Sigmoid colon (tissue), 7 donors: ENCODE measurements around the gene FCN1. TPM values are rescaled to one million over a fixed set of nuclear protein-coding genes. Genes with fewer than 3 reads are reported as not detected.

Experiments used
- DNase-seq: peaks from one replicate; pipeline ENCODE4 v3.0.0-alpha.2; 2019
- H3K27ac ChIP-seq, 4 donors: fragments of 200-600 bp; sonication (generic); one replicate each; pipeline ENCODE4 v1.5.1; 2016 to 2019; ENCODE audit warnings: mild to moderate bottlenecking in 1 of 4
- H3K27me3 ChIP-seq, 3 donors: fragments of 200-600 bp; sonication (generic); one replicate each; pipeline ENCODE4 v1.5.1; 2019; ENCODE audit warnings: mild to moderate bottlenecking in 1 of 3
- H3K36me3 ChIP-seq, 4 donors: fragments of 200-600 bp; sonication (generic); one replicate each; pipeline ENCODE4 v1.5.1; 2016 to 2019
- H3K4me1 ChIP-seq, 4 donors: fragments of 200-600 bp; sonication (generic); one replicate each; pipeline ENCODE4 v1.5.1; 2017 to 2019
- H3K4me3 ChIP-seq, 4 donors: fragments of 200-600 bp; sonication (generic); one replicate each; pipeline ENCODE4 v1.5.1; 2017 to 2019; ENCODE audit warnings: mild to moderate bottlenecking in 2 of 4, moderate library complexity in 1 of 4
- H3K9me3 ChIP-seq, 4 donors: fragments of 200-600 bp in 3 of 4; sonication (generic) in 3 of 4; one replicate each; pipeline versions ENCODE4 v1.5.1 to v1.6.1; 2013 to 2019
- EP300 ChIP-seq, 4 donors: sonication (generic); formaldehyde crosslinking; IDR thresholded peaks; one replicate each; pipeline ENCODE4 v1.6.1; 2017; ENCODE audit warnings: antibody characterized with exemption in 4 of 4
- POLR2A ChIP-seq, 2 donors: fragments of 450-650 bp; IDR thresholded peaks; one replicate each; pipeline ENCODE4 v1.6.1; 2016; ENCODE audit warnings: antibody characterized with exemption in 2 of 2, mild to moderate bottlenecking in 2 of 2, moderate library complexity in 2 of 2
- POLR2AphosphoS5 ChIP-seq, 4 donors: sonication (generic); formaldehyde crosslinking; IDR thresholded peaks; one replicate each; pipeline ENCODE4 v1.6.1; 2017; ENCODE audit warnings: antibody characterized with exemption in 4 of 4
- WGBS, 2 donors: extraction: QIAGEN DNeasy Blood & Tissue Kit; methylation state at CpG; one replicate each; pipeline ENCODE4 v1.1.7; 2013; 5-methylcytosine and 5-hydroxymethylcytosine counted together
- intact Hi-C: fragments of 100-400 bp; cut with DNase I; formaldehyde crosslinking; loops from one replicate; pipeline ENCODE4 v1.15.1; 2023
- polyA plus RNA-seq, 3 donors: library from polyadenylated mRNA; stranded (reverse); fragments of 200-250 nt; gene quantifications; one replicate each; pipeline ENCODE4 v1.2.3, GENCODE V29; 2013
- total RNA-seq, 4 donors: library from RNA; depleted of rRNA; stranded (reverse); fragments of >200 nt; gene quantifications; one replicate each; pipeline ENCODE4 v1.1.0, GENCODE V29; 2016
- TF ChIP-seq, protein P1 (sequence below), 4 experiments: fragments of 450-650 bp in 3 of 4; fragments of 200-600 bp in 1 of 4; IDR thresholded peaks; one replicate each; pipeline ENCODE4 v1.5.1; 2016 to 2019; ENCODE audit warnings: antibody characterized with exemption in 4 of 4, mild to moderate bottlenecking in 3 of 4, moderate library complexity in 2 of 4
- donor health status: healthy with polysubstance abuse.
- donor health status: Bipolar disorder and iron deficiency.
- donor health status: healthy.

Gene FCN1
- total and polyA plus RNA-seq, 7 donors = 0.69 to 6.9 (median 1.4) TPM

DNA sequence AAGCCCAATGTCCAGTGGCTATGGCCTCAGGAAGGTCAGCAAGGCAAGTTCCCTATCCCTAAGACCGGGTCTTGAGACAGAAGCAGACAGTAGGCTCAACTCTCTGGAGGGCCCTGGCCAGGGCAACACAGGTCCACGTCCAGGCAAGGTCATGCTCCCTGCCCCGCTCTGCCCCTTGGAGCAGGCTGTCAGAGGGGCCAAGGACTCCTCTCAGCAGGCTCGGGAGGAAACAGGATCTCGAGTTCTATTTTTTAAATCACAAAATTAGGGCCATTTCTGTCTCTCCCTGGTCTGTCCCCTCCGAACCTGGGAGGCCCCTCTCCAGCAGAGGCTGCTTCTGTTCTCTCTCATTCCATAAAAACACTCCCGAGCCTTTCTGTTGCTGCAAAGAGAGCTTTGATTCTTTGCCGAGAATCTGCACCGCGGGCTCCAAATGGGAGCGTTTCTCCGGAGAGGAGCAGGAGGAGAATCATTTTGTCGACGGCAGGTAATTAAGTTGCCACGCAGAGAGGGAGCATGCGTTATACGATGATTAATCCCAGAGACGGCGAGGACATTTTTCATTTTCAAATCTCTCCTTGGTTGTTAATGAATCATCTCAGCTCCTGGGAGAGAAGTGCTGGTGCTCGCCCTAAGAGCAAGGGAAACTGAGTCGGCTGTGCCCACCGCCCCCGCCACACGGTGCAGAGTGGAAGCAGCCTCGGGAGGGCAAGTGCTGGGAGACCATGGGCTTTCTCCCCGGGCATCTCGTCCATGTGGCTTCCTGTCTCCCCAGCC lies 24.5 kb upstream of the FCN1 start:
- no peak for DNase-seq
- TF ChIP-seq POLR2AphosphoS5 (IDR thresholded peaks at IDR 0.05) (no peak), EP300 (IDR thresholded peaks at IDR 0.05) (no peak), POLR2A (IDR thresholded peaks at IDR 0.05) (no peak)
- TF ChIP-seq, protein P1, sequence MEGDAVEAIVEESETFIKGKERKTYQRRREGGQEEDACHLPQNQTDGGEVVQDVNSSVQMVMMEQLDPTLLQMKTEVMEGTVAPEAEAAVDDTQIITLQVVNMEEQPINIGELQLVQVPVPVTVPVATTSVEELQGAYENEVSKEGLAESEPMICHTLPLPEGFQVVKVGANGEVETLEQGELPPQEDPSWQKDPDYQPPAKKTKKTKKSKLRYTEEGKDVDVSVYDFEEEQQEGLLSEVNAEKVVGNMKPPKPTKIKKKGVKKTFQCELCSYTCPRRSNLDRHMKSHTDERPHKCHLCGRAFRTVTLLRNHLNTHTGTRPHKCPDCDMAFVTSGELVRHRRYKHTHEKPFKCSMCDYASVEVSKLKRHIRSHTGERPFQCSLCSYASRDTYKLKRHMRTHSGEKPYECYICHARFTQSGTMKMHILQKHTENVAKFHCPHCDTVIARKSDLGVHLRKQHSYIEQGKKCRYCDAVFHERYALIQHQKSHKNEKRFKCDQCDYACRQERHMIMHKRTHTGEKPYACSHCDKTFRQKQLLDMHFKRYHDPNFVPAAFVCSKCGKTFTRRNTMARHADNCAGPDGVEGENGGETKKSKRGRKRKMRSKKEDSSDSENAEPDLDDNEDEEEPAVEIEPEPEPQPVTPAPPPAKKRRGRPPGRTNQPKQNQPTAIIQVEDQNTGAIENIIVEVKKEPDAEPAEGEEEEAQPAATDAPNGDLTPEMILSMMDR (IDR thresholded peaks at IDR 0.05) = no peak
- Histone ChIP-seq H3K27me3 (peaks cover 0 to 94% (median 57%) of the 10 kb centered on the region in 3 donors), H3K27ac (no peak overlapping the region), H3K4me3 (no peak overlapping the region), H3K4me1 (peaks cover 0 to 25% (median 16%) of the 10 kb centered on the region in 4 donors), H3K9me3 (no peaks in the 10 kb centered on the region), H3K36me3 (no peaks in the 10 kb centered on the region)
- WGBS, 2 donors = 61 to 62% methylated on average over 27 of the region's 27 CpGs
- intact Hi-C loops = no loop called here

DNA sequence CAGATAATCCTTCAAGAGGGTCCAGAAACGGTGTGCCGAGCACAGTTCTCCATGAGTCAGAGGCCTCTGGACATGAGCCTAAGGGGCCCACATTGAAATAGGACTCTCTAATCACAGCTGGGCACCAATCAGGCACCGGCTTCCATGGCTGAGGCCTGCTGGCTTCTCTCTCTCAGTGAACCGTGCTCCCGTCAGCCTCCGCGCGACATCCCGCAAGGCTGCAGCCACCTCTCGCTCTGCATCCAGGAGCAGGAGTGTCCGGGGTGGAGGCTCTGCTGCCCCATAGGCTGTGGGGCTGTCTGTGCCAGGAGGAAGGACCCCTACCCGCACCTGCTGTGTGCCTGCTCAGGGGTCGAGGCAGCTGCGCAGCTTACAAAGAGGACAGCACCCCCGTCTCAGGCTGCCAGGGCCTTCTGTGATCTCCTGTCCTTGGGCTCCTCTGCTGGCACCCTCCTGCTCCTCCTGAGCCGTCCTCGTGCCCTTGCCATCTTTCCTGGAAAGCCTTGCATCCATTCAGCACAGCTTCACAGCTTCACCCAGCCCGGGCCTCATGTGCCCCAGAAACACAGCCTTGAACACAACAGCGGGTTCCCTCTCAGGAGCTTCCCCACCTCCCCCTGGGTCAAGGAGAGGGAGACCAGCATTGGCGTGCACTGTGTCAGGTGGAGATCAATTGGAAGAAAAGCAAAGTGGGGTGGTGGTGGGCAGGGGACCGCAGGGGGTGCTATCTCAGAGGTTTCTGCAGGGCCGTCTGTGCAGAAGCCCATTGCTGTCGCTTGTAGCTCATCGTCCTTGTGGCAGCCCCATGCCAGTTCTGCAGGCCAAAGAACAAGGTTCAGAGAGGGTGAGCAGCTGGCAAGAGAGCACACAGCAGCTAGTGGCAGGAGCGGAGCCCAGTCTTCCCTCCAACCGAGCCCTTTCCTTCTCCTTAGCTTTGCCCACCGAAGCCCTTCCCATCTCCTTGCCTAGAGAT lies 22.8 kb upstream of the FCN1 start:
- H3K36me3 ChIP-seq = no peaks in the 10 kb centered on the region
- 82 to 91% methylated on average over 27 of the region's 27 CpGs for WGBS, 2 donors
- TF ChIP-seq POLR2A (IDR thresholded peaks at IDR 0.05) (no peak), POLR2AphosphoS5 (IDR thresholded peaks at IDR 0.05) (no peak), EP300 (IDR thresholded peaks at IDR 0.05) (no peak)
- TF ChIP-seq, protein P1 (IDR thresholded peaks at IDR 0.05) = no peak
- H3K4me1 ChIP-seq = peaks cover 0 to 25% (median 16%) of the 10 kb centered on the region in 4 donors
- peaks cover 0 to 91% (median 50%) of the 10 kb centered on the region in 3 donors for H3K27me3 ChIP-seq
- H3K9me3 ChIP-seq = no peaks in the 10 kb centered on the region
- H3K4me3 ChIP-seq = no peak overlapping the region
- no peak overlapping the region for H3K27ac ChIP-seq
- intact Hi-C loops = no loop called here
- DNase-seq = no peak

- WGBS, 2 donors = 77 to 84% methylated on average over 11 of the region's 11 CpGs
- intact Hi-C loops = no loop called here
- no peak for DNase-seq
Observed at GRCh38 chr9:134939836-134940235, 22.1 kb upstream of the FCN1 start.

DNA sequence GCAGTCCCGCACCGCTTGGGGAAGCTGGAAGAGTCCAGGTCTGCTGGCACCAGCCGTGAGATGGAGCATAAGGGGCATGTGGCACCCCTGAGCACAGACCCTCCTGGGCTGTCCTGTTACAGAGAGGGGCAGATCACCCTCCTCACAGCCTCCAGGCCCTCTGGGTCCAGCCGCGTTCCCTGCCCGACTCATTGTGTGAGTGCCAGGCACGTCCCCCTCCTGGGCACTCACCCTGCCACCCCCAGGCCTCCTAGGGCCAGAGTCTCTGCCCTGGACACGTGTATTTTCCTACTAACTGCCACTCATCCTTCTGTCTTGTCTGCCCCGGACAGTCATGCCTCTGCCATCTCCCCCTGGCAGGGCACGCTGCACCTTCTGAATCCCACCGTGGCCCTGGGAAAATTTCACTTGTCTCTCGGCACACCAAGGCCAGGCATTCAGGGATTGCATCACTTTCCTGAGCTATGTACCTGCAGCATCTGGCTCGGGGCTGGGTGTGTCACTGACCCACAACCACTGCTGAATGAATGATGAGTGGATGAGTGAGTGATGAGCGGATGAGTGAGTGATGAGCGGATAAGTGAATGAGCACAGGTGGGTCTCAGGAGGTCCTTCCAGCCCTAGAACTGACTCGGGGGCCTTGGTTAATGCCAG lies 21.5 kb upstream of the FCN1 start:
- peaks cover 0 to 90% (median 41%) of the 10 kb centered on the region in 3 donors for H3K27me3 ChIP-seq
- TF ChIP-seq, protein P1 (IDR thresholded peaks at IDR 0.05) = no peak
- TF ChIP-seq POLR2AphosphoS5 (IDR thresholded peaks at IDR 0.05) = no peak
- no peak for TF ChIP-seq POLR2A (IDR thresholded peaks at IDR 0.05)
- no peak for TF ChIP-seq EP300 (IDR thresholded peaks at IDR 0.05)
- no peak overlapping the region for H3K4me3 ChIP-seq
- intact Hi-C loops = no loop called here
- no peaks in the 10 kb centered on the region for H3K9me3 ChIP-seq
- no peaks in the 10 kb centered on the region for H3K36me3 ChIP-seq
- no peak for DNase-seq
- H3K4me1 ChIP-seq = peaks cover 0 to 18% (median 8%) of the 10 kb centered on the region in 4 donors
- no peak overlapping the region for H3K27ac ChIP-seq
- 74 to 85% methylated on average over 16 of the region's 16 CpGs for WGBS, 2 donors

More at GRCh38 chr9:134939836-134940235, 22.1 kb upstream of the FCN1 start:
- Histone ChIP-seq H3K4me3 (no peak overlapping the region), H3K27me3 (peaks cover 0 to 91% (median 43%) of the 10 kb centered on the region in 3 donors), H3K27ac (no peak overlapping the region), H3K36me3 (no peaks in the 10 kb centered on the region), H3K9me3 (no peaks in the 10 kb centered on the region), H3K4me1 (peaks cover 0 to 25% (median 14%) of the 10 kb centered on the region in 4 donors)
- TF ChIP-seq EP300 (IDR thresholded peaks at IDR 0.05) = no peak
- no peak for TF ChIP-seq POLR2AphosphoS5 (IDR thresholded peaks at IDR 0.05)
- no peak for TF ChIP-seq POLR2A (IDR thresholded peaks at IDR 0.05)
- TF ChIP-seq, protein P1 (IDR thresholded peaks at IDR 0.05) = no peak
